HG02571 (cell line): ENCODE measurements around the gene CAMTA1.

Source experiments
- ATAC-seq: cut with Tn5 transposase; IDR thresholded peaks from one replicate; pipeline ENCODE4 v1.9.1; 2021; ENCODE audit warnings: mild to moderate bottlenecking, moderate library complexity; ENCODE audit not compliant: unreplicated experiment

Gene CAMTA1

GRCh38 chr1:7346070-7346596 is 560.9 kb downstream of the CAMTA1 start:
- ATAC-seq: no peak

DNA sequence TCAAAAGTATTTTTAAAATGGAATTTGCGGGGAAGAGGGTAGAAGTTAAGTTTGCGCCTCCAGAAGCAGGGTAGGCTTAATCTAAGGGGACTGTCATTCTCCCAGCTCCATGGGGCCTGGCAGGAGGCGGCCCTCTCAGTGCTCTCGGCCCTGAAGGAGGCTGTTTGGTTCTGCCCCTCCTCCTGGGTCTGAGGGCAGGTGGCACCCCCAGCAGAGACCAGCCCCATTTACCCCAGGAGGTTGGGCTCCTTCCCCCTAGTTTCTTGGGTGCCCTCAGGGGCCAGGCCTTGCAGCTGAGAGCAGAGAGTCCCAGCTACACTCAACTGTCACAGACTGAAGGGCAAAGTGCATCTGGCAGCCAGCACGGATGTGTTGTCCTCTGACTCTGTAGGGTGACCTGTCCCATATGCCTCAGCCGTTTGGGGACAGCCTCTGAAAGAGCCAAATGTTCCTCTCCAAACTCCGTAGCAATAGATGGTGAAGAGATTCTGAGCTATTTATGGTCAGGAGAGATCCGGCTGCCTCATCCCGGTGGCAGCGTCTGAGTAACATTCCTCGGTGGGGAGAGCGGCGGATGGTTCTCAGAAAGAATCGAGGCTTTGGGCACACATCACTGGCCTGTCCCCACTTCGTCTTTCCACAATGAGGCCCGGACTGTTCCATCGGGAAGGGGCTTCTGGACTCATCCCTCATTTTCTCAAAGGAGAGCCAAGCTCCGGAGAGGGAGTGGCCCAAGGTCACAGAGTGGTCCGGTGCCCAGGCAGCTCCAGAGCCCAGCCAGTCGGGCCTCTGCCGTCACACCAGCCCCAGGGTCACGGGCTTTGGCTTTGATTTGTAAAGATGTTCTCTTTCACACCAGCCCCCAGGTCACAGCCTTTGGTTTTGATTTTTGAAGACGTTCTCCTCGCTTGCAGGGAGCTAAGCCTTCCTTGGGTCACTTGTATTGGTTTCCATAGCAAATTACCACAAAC is 561.6 kb downstream of the CAMTA1 start:
- ATAC-seq: no peak

GRCh38 chr1:7348073-7348472 is 562.8 kb downstream of the CAMTA1 start:
- no peak for ATAC-seq

- no peak for ATAC-seq
Measured at GRCh38 chr1:7348580-7348979, 563.3 kb downstream of the CAMTA1 start.

GRCh38 chr1:7350804-7351203 is 565.5 kb downstream of the CAMTA1 start:
- ATAC-seq: no peak

DNA sequence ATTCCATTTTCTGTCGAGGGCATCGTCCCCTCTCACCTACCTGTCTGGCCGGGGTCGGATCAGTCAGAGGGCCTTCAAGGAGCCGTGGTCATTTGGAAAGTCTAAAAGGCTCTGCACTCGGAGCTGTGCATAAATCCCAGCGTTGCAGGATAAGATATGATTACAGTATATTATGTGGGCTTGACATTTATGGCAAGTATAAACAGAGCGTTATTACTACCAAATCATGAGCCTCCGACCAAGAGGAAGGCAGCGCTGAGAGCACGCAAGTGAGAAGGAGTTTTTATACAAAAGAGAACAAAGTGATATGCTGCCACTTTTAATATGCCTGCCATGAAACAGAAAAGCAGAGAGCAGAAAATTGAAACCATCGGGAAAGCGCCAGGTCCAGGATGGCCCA is 566.4 kb downstream of the CAMTA1 start:
- no peak for ATAC-seq

- no peak for ATAC-seq
Measured at GRCh38 chr1:7352364-7352763, 567.1 kb downstream of the CAMTA1 start.

DNA sequence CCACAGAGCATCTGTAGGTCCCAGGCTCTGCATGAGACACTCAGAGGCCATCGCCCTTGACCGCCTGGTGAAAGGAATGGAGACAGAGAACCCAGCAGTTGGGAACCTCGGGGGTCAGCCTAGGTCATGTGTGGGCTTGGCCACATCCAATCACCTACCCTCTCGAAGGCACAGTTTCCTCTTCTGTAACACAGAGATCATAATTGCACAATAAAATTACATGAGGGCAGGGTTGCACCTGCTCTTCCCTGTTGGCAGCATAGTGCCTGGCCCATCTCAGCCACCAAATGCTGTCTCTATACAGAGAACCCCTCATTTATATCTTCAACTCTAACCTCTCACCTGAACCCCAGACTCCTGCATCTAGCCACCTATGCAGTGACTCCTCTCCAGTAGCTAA is 567.7 kb downstream of the CAMTA1 start:
- no peak for ATAC-seq

DNA sequence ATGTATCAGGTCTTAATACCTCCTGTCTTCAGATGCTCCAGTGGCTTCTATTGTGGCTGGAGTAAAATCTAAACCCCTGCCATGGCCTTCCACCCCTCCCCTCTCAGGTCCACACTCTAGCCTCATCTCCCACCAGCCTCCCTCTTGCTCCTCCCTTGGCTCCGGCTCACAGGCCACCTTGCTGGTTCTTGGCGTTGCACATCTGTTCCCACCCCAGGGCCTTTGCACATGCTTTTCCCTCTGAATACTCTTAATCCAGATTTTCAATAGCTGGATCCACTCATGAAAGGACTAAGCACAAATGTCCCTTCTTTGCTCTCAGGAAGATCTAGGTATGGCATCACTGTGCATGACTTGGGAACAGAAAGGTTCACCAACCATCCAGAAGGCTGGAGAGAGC is 570.4 kb downstream of the CAMTA1 start:
- ATAC-seq: no peak

GRCh38 chr1:7356079-7356478 is 570.8 kb downstream of the CAMTA1 start:
- ATAC-seq: no peak

DNA sequence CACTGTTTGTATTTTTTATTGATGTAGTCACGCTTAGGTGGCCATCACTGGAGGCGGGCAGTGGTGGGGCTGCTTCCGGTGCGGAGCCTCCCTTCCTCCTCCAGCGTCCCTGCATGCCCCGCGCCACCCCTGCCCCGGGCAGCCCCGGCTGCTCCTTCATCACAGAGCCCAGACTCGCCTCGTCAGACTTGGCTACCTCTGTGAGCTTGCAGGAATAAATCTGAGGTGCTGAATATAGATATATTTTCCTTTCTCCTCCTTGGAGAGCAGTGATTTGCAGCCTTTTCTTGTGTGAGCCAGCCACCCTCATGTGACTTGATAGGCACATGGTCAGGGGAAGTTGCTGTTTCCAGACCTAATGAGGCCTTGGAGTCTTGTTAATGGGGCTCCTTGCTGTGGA is 573.2 kb downstream of the CAMTA1 start:
- ATAC-seq: no peak

- no peak for ATAC-seq
Measured at GRCh38 chr1:7360526-7360925, 575.3 kb downstream of the CAMTA1 start.

GRCh38 chr1:7362947-7363346 is 577.7 kb downstream of the CAMTA1 start:
- ATAC-seq: no peak

- no peak for ATAC-seq
Measured at GRCh38 chr1:7363450-7363849, 578.2 kb downstream of the CAMTA1 start.

DNA sequence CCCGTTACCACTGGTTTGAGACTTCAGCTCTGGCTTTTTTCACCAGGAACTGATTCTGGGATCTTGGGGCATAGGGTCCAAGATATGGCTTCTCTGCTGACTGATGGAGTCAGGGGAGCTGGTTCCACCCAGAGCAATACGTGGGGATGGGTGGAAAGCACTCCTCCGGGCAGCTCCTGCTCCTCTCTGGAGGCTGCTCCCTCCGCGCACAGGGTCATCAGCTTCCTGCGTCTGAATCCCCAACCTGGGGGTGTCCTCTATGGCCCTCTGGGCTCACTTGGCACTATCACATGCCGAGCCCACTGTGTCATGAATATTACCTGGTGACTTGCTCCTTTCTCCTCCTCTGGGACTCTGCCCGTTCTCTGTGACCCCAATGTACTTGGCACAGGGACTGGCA is 580.5 kb downstream of the CAMTA1 start:
- no peak for ATAC-seq

DNA sequence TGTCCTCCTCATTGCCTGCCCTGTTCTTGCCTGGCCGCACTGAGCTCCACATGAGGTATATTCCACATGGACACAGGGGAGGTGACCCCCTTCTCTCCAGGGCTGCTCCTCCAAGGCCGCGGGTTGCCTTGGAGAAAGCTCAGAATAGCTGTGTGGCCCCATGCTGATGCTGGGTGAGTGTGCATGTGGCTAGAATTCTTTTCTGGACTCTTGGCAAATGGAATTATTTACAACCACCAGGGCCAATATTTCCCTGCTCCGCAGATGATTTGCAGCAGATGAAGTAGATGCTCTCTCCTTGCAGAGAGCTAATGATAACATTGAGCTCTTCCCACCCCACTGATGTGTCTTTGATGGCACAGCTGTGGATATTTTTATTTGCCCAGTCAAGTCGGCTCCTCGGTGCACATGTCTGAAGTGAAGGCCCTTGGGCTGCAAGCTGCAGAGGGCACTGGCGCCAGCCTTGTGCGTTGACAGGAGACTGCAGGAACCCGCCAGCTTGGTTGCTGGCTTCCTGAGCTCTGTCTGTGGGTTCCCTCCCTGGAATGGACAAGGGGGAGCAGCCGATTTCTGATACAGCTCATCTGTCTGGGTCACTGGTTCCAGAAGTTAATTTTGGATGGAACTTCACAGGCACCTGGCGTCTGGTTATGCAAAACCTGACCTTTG is 581.2 kb downstream of the CAMTA1 start:
- ATAC-seq: no peak

- ATAC-seq: no peak
Measured at GRCh38 chr1:7366955-7367665, 581.9 kb downstream of the CAMTA1 start.

DNA sequence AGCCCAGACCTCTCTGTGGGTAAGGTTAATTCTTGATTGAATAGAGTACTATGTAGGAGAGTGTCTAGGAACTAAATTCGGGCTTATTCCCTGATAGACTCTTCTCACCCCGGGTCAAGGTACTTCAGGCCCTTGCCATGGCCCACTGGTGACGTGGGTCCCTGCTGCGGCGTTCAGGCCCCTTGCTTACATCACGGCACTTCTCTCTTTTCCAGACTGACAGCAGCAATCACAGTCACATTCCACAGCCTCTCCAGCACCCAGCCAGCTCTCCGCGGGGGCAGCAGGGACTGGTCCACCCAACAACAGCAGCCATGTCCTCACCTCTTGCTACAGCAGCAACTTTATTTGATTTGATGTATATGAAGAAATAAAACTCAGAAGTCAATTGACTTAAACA is 584.6 kb downstream of the CAMTA1 start:
- ATAC-seq: no peak

GRCh38 chr1:7371926-7372325 is 586.7 kb downstream of the CAMTA1 start:
- no peak for ATAC-seq

DNA sequence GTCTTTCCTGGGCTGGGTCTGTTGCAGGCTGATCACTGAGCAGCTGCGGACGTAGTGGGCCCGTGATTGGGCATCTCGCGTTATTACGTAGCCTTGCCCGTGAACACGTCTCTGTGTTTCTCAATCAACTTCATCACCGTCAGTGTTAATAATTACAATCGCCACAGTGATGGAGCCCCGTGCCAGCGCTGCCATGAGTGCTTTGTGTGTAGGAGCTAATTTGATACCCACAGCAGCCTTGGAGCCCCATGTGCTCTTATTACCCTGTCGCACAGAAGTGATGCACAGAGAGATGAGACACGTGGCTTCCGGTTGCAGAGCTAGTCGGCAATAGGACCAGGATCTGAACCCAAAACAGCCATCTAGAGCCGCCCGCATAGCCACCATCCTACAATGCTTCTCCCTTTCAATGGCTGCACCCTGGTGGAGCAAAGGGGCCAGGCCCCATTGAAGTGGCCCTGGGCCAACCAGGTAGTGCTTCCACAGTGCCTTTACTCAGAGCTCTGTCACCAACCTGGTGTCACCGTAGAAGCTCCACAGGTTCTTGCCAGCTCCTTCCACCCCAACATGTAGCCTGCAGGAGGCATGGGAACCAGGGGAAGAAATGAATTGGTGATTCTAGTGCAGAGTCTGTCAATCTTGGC is 587.3 kb downstream of the CAMTA1 start:
- ATAC-seq: no peak

GRCh38 chr1:7373251-7373650 is 588.0 kb downstream of the CAMTA1 start:
- ATAC-seq: no peak
